Thoracic aorta (tissue), 2 donors: ENCODE measurements around the gene ANKRD52. TPM values are rescaled to one million over a fixed set of nuclear protein-coding genes. Genes with fewer than 3 reads are reported as not detected.

Experiments
- ATAC-seq: fragments of 150-250 bp; one replicate; pipeline ENCODE4 v1.8.0; 2017; ENCODE audit warnings: low read depth; ENCODE audit not compliant: insufficient number of reproducible peaks, low FRiP score
- DNase-seq: peaks from one replicate; pipeline ENCODE4 v3.0.0-alpha.2; 2020; ENCODE audit warnings: low spot score
- H3K27ac ChIP-seq, 2 donors: fragments of 200-600 bp; sonication (generic); 1 replicate in 1 of 2; 2 replicates in 1 of 2; pipeline ENCODE4 v1.5.1; 2016; ENCODE audit warnings: mild to moderate bottlenecking in 2 of 2, moderate library complexity in 2 of 2
- H3K27me3 ChIP-seq: fragments of 200-600 bp; sonication (generic); replicated peaks from 2 replicates; pipeline ENCODE4 v1.6.0; 2016; ENCODE audit warnings: mild to moderate bottlenecking; ENCODE audit not compliant: insufficient read depth
- H3K36me3 ChIP-seq: fragments of 200-600 bp; sonication (generic); one replicate; pipeline ENCODE4 v1.5.1; 2016
- H3K4me1 ChIP-seq, 2 donors: fragments of 200-600 bp; sonication (generic); 1 replicate in 1 of 2; 2 replicates in 1 of 2; pipeline versions ENCODE4 v1.5.1 to v1.6.0; 2016; ENCODE audit warnings: low read depth in 2 of 2, mild to moderate bottlenecking in 1 of 2; ENCODE audit not compliant: control insufficient read depth in 1 of 2
- H3K4me3 ChIP-seq: fragments of 200-600 bp; sonication (generic); 2 replicates; pipeline ENCODE4 v1.5.1; 2016; ENCODE audit warnings: mild to moderate bottlenecking
- H3K9me3 ChIP-seq: fragments of 200-600 bp; sonication (generic); 2 replicates; pipeline ENCODE4 v1.5.1; 2016
- total RNA-seq, 2 donors: library from RNA; depleted of rRNA; stranded (reverse); fragments of >200 nt; gene quantifications; one replicate each; pipeline versions ENCODE4 v1.1.0 to v1.2.3, GENCODE V29; 2016
- TF ChIP-seq, protein P1 (sequence below): fragments of 200-600 bp; sonication (generic); IDR thresholded peaks from one replicate; pipeline ENCODE4 v1.5.1; 2019; ENCODE audit warnings: antibody characterized with exemption

The ANKRD52 gene
- total RNA-seq, 2 donors from 2014 or later, result 30.9 to 36.3 TPM

DNA sequence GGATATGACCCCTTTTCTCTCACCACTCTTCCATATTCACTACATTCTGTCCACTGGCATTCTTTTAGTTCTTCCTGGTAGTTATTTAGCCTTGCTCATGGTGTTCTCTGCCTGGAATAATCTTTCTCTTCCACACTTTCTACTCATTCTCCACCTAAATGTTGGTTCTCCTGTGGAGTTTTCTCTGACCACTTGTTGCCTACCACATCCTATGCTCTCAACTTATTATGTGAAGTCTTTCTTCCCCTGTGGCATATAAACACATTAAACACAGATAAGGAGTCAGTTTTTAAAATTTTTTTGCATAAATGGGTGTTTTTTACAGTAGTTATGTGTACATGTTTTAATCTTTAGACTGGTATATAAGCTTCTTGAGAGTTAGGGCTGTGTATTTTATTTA lies 65.6 kb downstream of the ANKRD52 start:
- peaks cover 14 to 25% of the 10 kb centered on the region in 2 donors for H3K4me1 ChIP-seq
- H3K27me3 ChIP-seq, result no peaks in the 10 kb centered on the region
- H3K4me3 ChIP-seq, result no peak overlapping the region
- ATAC-seq, result no peak
- H3K27ac ChIP-seq, result no peak overlapping the region
- no peak for DNase-seq
- H3K36me3 ChIP-seq, result no peaks in the 10 kb centered on the region
- TF ChIP-seq, protein P1, sequence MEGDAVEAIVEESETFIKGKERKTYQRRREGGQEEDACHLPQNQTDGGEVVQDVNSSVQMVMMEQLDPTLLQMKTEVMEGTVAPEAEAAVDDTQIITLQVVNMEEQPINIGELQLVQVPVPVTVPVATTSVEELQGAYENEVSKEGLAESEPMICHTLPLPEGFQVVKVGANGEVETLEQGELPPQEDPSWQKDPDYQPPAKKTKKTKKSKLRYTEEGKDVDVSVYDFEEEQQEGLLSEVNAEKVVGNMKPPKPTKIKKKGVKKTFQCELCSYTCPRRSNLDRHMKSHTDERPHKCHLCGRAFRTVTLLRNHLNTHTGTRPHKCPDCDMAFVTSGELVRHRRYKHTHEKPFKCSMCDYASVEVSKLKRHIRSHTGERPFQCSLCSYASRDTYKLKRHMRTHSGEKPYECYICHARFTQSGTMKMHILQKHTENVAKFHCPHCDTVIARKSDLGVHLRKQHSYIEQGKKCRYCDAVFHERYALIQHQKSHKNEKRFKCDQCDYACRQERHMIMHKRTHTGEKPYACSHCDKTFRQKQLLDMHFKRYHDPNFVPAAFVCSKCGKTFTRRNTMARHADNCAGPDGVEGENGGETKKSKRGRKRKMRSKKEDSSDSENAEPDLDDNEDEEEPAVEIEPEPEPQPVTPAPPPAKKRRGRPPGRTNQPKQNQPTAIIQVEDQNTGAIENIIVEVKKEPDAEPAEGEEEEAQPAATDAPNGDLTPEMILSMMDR, result no peak
- no peaks in the 10 kb centered on the region for H3K9me3 ChIP-seq

DNA sequence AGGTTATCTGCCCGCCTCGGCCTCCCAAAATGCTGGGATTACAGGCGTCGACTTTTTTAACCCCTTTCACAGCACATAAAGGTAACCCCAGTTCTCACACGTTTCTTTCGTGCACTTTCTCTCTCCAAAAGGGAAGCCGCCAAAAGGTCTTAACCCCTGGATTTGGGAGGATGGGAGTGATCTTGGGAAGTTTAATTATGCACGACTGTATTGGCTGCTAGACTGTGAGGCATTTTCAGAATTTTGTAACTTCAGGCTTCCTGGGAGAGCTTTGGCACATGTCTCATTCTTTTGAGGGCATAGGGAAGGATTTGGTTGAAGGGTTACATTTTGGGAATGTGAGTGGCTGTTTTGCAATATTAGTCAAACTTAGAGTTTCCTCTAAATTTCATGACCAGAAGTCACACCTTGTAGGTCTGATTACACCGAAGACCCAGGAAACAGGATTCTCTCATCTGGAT lies 67.5 kb downstream of the ANKRD52 start:
- TF ChIP-seq, protein P1, result no peak
- H3K27me3 ChIP-seq, result no peaks in the 10 kb centered on the region
- DNase-seq, result no peak
- H3K9me3 ChIP-seq, result no peaks in the 10 kb centered on the region
- peaks cover 15 to 24% of the 10 kb centered on the region in 2 donors for H3K4me1 ChIP-seq
- H3K36me3 ChIP-seq, result peaks cover 3% of the 10 kb centered on the region
- ATAC-seq, result no peak
- peak overlapping the region; percentile 98 to 100 for H3K27ac ChIP-seq
- peak overlapping the region; percentile 90 for H3K4me3 ChIP-seq

GRCh38 chr12:56189918-56190694 lies 68.1 kb downstream of the ANKRD52 start:
- ATAC-seq (peak; percentile 2), DNase-seq (peak; percentile 28)
- TF ChIP-seq, protein P1, result peak; percentile 34
- peaks cover 15 to 24% of the 10 kb centered on the region in 2 donors for H3K4me1 ChIP-seq
- peak overlapping the region; percentile 90 for H3K4me3 ChIP-seq
- H3K36me3 ChIP-seq, result peaks cover 3% of the 10 kb centered on the region
- peak overlapping the region; percentile 98 to 100 for H3K27ac ChIP-seq
- no peaks in the 10 kb centered on the region for H3K9me3 ChIP-seq
- no peaks in the 10 kb centered on the region for H3K27me3 ChIP-seq

DNA sequence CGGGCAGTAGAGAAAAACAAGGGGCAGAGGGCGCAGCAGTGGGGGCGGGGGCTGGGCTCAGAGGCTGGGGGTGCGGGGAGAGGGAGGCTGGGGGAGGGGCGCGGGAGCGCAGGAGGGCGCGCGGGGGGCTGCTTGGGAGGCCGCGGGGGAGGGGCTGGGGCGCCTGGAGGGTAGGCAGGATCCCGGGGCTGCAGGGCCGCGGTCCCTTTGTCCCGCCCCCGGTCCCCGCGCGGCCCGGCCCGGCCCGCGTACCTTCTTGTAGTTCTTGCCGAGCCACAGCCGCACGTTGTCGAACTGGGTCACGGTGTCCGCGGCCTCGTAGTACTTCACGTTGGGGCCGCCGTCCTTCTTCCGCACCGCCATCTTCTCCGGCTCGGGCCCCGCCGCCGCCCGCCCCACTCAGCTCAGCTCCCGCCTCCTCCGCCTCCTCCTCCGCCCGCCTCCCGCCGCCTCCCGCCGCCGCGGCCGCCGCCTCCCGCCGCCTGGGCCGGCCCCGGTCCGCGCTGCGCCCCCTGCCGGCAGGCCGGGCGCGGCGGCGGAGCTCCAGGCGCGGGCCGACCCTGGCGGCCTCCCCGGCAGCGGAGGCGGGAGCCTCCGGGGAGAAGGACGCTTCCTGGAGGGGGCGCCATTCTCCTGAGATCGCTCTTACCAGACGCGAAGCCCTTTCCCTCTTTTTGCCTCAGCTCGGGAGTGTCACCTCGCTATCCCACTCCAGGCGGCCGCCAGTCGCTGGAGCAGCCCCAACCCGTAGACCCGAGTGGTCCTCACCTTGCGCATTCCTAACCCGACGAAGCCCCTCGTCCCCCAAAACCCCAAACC lies 68.9 kb downstream of the ANKRD52 start, which contains the start of gene SMARCC2:
Gene SMARCC2, minus strand, starts transcription at position 385 of the 819 bp plus-strand sequence. Its CDS starts 22 bp downstream, at position 363.
- H3K36me3 ChIP-seq, result peaks cover 10% of the 10 kb centered on the region
- peak within 1 kb of the TSS; percentile 98 to 100 for H3K27ac ChIP-seq
- TF ChIP-seq, protein P1, result peak; percentile 64
- peak; percentile 47 for DNase-seq
- no peaks in the 10 kb centered on the region for H3K9me3 ChIP-seq
- H3K4me3 ChIP-seq, result peak within 1 kb of the TSS; percentile 90
- H3K4me1 ChIP-seq, result peaks cover 15 to 24% of the 10 kb centered on the region in 2 donors
- peak; percentile 67 for ATAC-seq
- H3K27me3 ChIP-seq, result no peaks in the 10 kb centered on the region

DNA sequence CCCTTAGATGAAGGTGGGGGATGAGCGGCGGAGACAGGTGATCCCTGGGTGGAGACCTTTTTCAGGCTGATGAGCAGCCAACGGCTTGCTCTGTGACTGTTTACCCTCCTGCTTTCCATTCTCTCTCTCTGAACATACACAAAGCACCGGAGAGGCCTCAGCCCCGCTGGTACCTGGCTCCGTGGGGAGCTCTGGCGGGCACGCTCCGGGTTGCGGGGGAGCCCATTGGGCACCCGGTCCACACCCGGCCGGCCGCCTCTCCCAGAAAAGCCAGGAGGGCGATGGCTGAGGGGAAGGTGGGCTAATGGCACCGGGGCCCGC lies 69.4 kb downstream of the ANKRD52 start:
- DNase-seq (no peak), ATAC-seq (no peak)
- H3K27me3 ChIP-seq, result no peaks in the 10 kb centered on the region
- H3K36me3 ChIP-seq, result peaks cover 16% of the 10 kb centered on the region
- H3K4me1 ChIP-seq, result peaks cover 15 to 24% of the 10 kb centered on the region in 2 donors
- H3K9me3 ChIP-seq, result no peaks in the 10 kb centered on the region
- TF ChIP-seq, protein P1, result no peak
- H3K27ac ChIP-seq, result peak overlapping the region; percentile 72 to 80
- H3K4me3 ChIP-seq, result peak overlapping the region; percentile 90
